CD14-positive monocyte (primary cell): ENCODE data around the gene UBE2D1. TPM values are rescaled to one million over a fixed set of nuclear protein-coding genes. Genes with fewer than 3 reads are reported as not detected.

ENCODE experiments used
- DNase-seq, 3 donors: peaks; one replicate each; pipeline ENCODE4 v3.0.0-alpha.2; 2011 to 2022
- H2AFZ ChIP-seq: 2 replicates; pipeline ENCODE4 v1.6.0; 2012; ENCODE audit warnings: mild to moderate bottlenecking, low read depth, low read length, inconsistent platforms; ENCODE audit not compliant: insufficient read depth, poor library complexity, severe bottlenecking
- H3K27ac ChIP-seq, 2 donors: 1 replicate in 1 of 2; 2 replicates in 1 of 2; pipeline ENCODE4 v1.5.1; 2012 to 2013; ENCODE audit warnings: low read length in 2 of 2, control low read depth in 1 of 2, inconsistent platforms in 1 of 2, low read depth in 1 of 2, mild to moderate bottlenecking in 1 of 2
- H3K27me3 ChIP-seq, 2 donors: one replicate each; pipeline versions ENCODE4 v1.6.0 to v1.6.1; 2011 to 2013; ENCODE audit warnings: low read length in 2 of 2; ENCODE audit not compliant: control insufficient read depth in 2 of 2, insufficient read depth in 2 of 2
- H3K36me3 ChIP-seq, 2 donors: replicated peaks in 1 of 2; 1 replicate in 1 of 2; 2 replicates in 1 of 2; pipeline versions ENCODE4 v1.5.1 to v1.6.1; 2012 to 2013; ENCODE audit warnings: low read length in 2 of 2, control low read depth in 1 of 2, inconsistent platforms in 1 of 2, mild to moderate bottlenecking in 1 of 2; ENCODE audit not compliant: insufficient read depth in 2 of 2, control insufficient read depth in 1 of 2
- H3K4me1 ChIP-seq, 2 donors: 1 replicate in 1 of 2; 2 replicates in 1 of 2; pipeline versions ENCODE4 v1.5.1 to v1.6.1; 2012 to 2013; ENCODE audit warnings: low read length in 2 of 2, control low read depth in 1 of 2, inconsistent platforms in 1 of 2, mild to moderate bottlenecking in 1 of 2, moderate library complexity in 1 of 2; ENCODE audit not compliant: insufficient read depth in 2 of 2, control insufficient read depth in 1 of 2
- H3K4me2 ChIP-seq: replicated peaks from 2 replicates; pipeline ENCODE3; 2012; ENCODE audit warnings: low read length, moderate library complexity, mild to moderate bottlenecking; ENCODE audit not compliant: poor library complexity, severe bottlenecking; ENCODE audit errors: extremely low read depth
- H3K4me3 ChIP-seq, 3 experiments: fragments of 200-600 bp in 1 of 3; sonication (generic) in 1 of 3; replicated peaks in 1 of 3; 1 replicate in 2 of 3; 2 replicates in 1 of 3; pipeline ENCODE4 v1.5.1; 2011 to 2013; ENCODE audit warnings: low read length in 3 of 3, mild to moderate bottlenecking in 3 of 3, control low read depth in 2 of 3, low read depth in 2 of 3, inconsistent platforms in 1 of 3, moderate library complexity in 1 of 3
- H3K79me2 ChIP-seq: 2 replicates; pipeline ENCODE4 v1.6.0; 2012; ENCODE audit warnings: mild to moderate bottlenecking, control low read depth, inconsistent platforms, low read length, moderate library complexity; ENCODE audit not compliant: insufficient read depth
- H3K9ac ChIP-seq: 2 replicates; pipeline ENCODE4 v1.6.0; 2017; ENCODE audit warnings: low read length, mild to moderate bottlenecking; ENCODE audit not compliant: insufficient read depth, poor library complexity, severe bottlenecking
- H3K9me3 ChIP-seq, 2 donors: replicated peaks in 1 of 2; 1 replicate in 1 of 2; 2 replicates in 1 of 2; pipeline versions ENCODE4 v1.5.1 to v1.6.1; 2012 to 2013; ENCODE audit warnings: low read length in 2 of 2, control low read depth in 1 of 2; ENCODE audit not compliant: control insufficient read depth in 1 of 2, insufficient read depth in 1 of 2
- H4K20me1 ChIP-seq: 2 replicates; pipeline ENCODE4 v1.6.0; 2012; ENCODE audit warnings: mild to moderate bottlenecking, low read length, control low read depth, moderate library complexity; ENCODE audit not compliant: insufficient read depth
- H3K27ac Mint-ChIP-seq, 7 donors: one replicate each; pipeline ENCODE4 v1.8.0; 2020; ENCODE audit warnings: mild to moderate bottlenecking in 7 of 7, mixed read lengths in 7 of 7, moderate library complexity in 6 of 7, inconsistent platforms in 2 of 7
- H3K27me3 Mint-ChIP-seq, 3 donors: one replicate each; pipeline ENCODE4 v1.8.0; 2021 to 2022; ENCODE audit warnings: low read depth in 3 of 3, mild to moderate bottlenecking in 3 of 3, mixed read lengths in 3 of 3, moderate library complexity in 3 of 3, inconsistent platforms in 1 of 3
- H3K36me3 Mint-ChIP-seq, 2 donors: one replicate each; pipeline ENCODE4 v1.8.0; 2020; ENCODE audit warnings: mixed read lengths in 2 of 2, inconsistent platforms in 1 of 2, mild to moderate bottlenecking in 1 of 2
- H3K4me1 Mint-ChIP-seq: one replicate; pipeline ENCODE4 v1.8.0; 2020; ENCODE audit warnings: mild to moderate bottlenecking, mixed read lengths
- H3K4me3 Mint-ChIP-seq, 2 donors: one replicate each; pipeline ENCODE4 v1.8.0; 2020; ENCODE audit warnings: mild to moderate bottlenecking in 2 of 2, mixed read lengths in 2 of 2, moderate library complexity in 1 of 2
- H3K9me3 Mint-ChIP-seq, 7 donors: one replicate each; pipeline ENCODE4 v1.8.0; 2020 to 2022; ENCODE audit warnings: mixed read lengths in 7 of 7, mild to moderate bottlenecking in 6 of 7, moderate library complexity in 6 of 7, inconsistent platforms in 2 of 7
- CTCF ChIP-seq: fragments of 200-600 bp; IDR thresholded peaks from one replicate; pipeline ENCODE4 v1.8.0; 2022; ENCODE audit warnings: antibody characterized with exemption, mild to moderate bottlenecking
- WGBS: methylation state at CpG from one replicate; pipeline ENCODE4 v1.1.5; 2013; ENCODE audit warnings: missing lambda C conversion rate; ENCODE audit not compliant: insufficient coverage; 5-methylcytosine and 5-hydroxymethylcytosine counted together
- intact Hi-C, 2 donors: fragments of 100-400 bp; cut with micrococcal nuclease; formaldehyde crosslinking; loops; one replicate each; pipeline versions ENCODE4 v1.15.0 to v1.15.1; 2023
- polyA plus RNA-seq, 3 donors: library from polyadenylated mRNA; depleted of rRNA in 1 of 3; unstranded in 2 of 3; stranded (reverse) in 1 of 3; fragments of 300-500 nt in 2 of 3; fragments of >200 nt in 1 of 3; fragmentation: Illumina TruSeq in 2 of 3; gene quantifications; 1 replicate in 2 of 3; 2 replicates in 1 of 3; pipeline ENCODE4 v1.2.3, GENCODE V29; 2012 to 2021

UBE2D1 gene
- polyA plus RNA-seq, 3 donors: 47.7 to 119 (median 107) TPM

GRCh38 chr10:58347967-58348366, 13.2 kb downstream of the UBE2D1 start:
- intact Hi-C loops: no loop called here
- WGBS: no CpG with 5 or more reads among the region's 1 CpG
- Mint-ChIP-seq H3K4me3 (no peak overlapping the region), H3K27ac (peak overlapping the region; percentile 16 to 93 (median 69)), H3K9me3 (no peaks in the 10 kb centered on the region), H3K27me3 (no peaks in the 10 kb centered on the region), H3K4me1 (peaks cover 64% of the 10 kb centered on the region), H3K36me3 (peaks cover 30 to 36% of the 10 kb centered on the region in 2 donors)
- H3K4me1 ChIP-seq: peaks cover 48 to 57% of the 10 kb centered on the region in 2 donors
- no peak for DNase-seq
- H3K27ac ChIP-seq: peak overlapping the region in 1 of 2 donors; percentile 55
- H3K79me2 ChIP-seq: peaks cover 99% of the 10 kb centered on the region
- no peaks in the 10 kb centered on the region for H3K9me3 ChIP-seq
- H3K4me3 ChIP-seq: no peak overlapping the region
- peaks cover 4 to 29% of the 10 kb centered on the region in 2 donors for H3K36me3 ChIP-seq
- TF ChIP-seq CTCF: no peak
- peaks cover 86% of the 10 kb centered on the region for H4K20me1 ChIP-seq
- no peaks in the 10 kb centered on the region for H3K27me3 ChIP-seq
- no peak overlapping the region for H3K9ac ChIP-seq
- H2AFZ ChIP-seq: no peak overlapping the region
- no peak overlapping the region for H3K4me2 ChIP-seq

- Histone ChIP-seq H3K9me3 (no peaks in the 10 kb centered on the region), H3K9ac (no peak overlapping the region), H3K27ac (peak overlapping the region in 1 of 2 donors; percentile 55), H3K79me2 (peaks cover 99% of the 10 kb centered on the region), H3K4me1 (peaks cover 51 to 60% of the 10 kb centered on the region in 2 donors), H4K20me1 (peaks cover 86% of the 10 kb centered on the region), H3K4me2 (no peak overlapping the region), H2AFZ (no peak overlapping the region), H3K36me3 (peaks cover 0 to 29% of the 10 kb centered on the region in 2 donors), H3K4me3 (no peak overlapping the region), H3K27me3 (no peaks in the 10 kb centered on the region)
- no peak for DNase-seq
- H3K27me3 Mint-ChIP-seq: no peaks in the 10 kb centered on the region
- no peaks in the 10 kb centered on the region for H3K9me3 Mint-ChIP-seq
- no peak overlapping the region for H3K4me3 Mint-ChIP-seq
- H3K4me1 Mint-ChIP-seq: peaks cover 68% of the 10 kb centered on the region
- no peak for TF ChIP-seq CTCF
- no CpG with 5 or more reads among the region's 2 CpGs for WGBS
- intact Hi-C loops: no loop called here
- H3K36me3 Mint-ChIP-seq: peaks cover 24 to 30% of the 10 kb centered on the region in 2 donors
- peak overlapping the region in 6 of 7 donors; percentile 46 to 93 (median 82) for H3K27ac Mint-ChIP-seq
These were observed 13.8 kb downstream of the UBE2D1 start for GRCh38 chr10:58348571-58349033.
